ENCODE data around the gene AP1B1.

DNA sequence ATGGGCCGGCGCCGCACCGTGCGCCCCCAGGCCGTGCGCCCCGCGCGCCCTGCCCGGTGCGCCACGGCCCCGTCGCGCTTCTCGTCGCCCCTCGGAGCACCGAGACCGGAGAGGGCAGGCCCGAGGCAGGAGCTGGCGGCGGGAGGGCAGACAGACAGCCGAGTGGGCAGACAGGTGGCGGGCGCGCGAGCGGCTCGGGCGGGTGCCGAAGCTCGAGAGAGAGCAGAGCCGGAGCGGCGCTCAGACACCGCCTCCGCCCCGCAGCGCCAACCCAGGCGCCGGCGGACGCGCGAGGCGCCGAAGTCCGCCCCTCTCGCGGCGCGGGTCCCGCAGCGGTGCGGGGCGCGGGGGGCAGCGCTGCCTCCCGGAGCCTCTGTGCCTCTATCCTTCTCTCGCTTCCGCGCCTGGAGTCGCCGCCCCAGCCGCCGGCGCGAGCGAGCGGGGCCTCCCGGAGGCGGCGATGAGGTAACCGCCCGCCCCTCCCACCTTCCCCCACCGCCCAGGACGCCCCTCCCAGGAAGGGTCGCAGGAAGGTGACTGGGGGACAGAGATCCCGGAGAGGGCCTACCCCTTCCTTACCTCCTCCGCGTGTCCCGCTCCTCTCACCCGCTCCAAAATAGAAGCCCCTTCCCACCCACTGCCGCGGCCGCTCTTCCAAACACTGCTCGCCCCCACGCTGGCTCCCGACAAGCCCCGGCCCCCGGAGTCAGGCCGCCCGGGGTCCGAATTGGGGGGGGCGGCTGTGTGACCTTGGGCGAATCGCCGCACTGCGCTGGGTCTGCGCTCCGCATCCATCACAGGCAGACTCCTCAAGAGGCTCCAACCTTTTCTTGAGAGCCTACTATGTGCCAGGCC, 72.9 kb downstream of the AP1B1 start, which contains the start of gene RASL10A:
- TF ChIP-seq, protein P1, sequence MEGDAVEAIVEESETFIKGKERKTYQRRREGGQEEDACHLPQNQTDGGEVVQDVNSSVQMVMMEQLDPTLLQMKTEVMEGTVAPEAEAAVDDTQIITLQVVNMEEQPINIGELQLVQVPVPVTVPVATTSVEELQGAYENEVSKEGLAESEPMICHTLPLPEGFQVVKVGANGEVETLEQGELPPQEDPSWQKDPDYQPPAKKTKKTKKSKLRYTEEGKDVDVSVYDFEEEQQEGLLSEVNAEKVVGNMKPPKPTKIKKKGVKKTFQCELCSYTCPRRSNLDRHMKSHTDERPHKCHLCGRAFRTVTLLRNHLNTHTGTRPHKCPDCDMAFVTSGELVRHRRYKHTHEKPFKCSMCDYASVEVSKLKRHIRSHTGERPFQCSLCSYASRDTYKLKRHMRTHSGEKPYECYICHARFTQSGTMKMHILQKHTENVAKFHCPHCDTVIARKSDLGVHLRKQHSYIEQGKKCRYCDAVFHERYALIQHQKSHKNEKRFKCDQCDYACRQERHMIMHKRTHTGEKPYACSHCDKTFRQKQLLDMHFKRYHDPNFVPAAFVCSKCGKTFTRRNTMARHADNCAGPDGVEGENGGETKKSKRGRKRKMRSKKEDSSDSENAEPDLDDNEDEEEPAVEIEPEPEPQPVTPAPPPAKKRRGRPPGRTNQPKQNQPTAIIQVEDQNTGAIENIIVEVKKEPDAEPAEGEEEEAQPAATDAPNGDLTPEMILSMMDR (IDR thresholded peaks at IDR 0.05): no peak
- TF ChIP-seq POLR2A (IDR thresholded peaks at IDR 0.05): no peak

All from breast epithelium (tissue), 3 donors.